ENCODE measurements around the gene LBX2.

LBX2 gene

GRCh38 chr2:74525717-74526648 lies 26.6 kb upstream of the LBX2 start, which contains the start of gene DQX1:
DQX1 (minus strand) TSS chr2:74526231; CDS start chr2:74525729, 502 bp downstream.
- peak in 1 of 3 experiments; percentile 39 for DNase-seq

- DNase-seq, result no peak
Observed at GRCh38 chr2:74524955-74525716, 25.7 kb upstream of the LBX2 start.

- no peak for DNase-seq
Observed at GRCh38 chr2:74524005-74524404, 24.6 kb upstream of the LBX2 start.

GRCh38 chr2:74522516-74522915 lies 23.1 kb upstream of the LBX2 start:
- no peak for DNase-seq

- DNase-seq, result no peak
Observed at GRCh38 chr2:74516650-74517049, 17.2 kb upstream of the LBX2 start.

- DNase-seq, result peak in 1 of 3 experiments; percentile 18
Observed at GRCh38 chr2:74515981-74516633, 16.7 kb upstream of the LBX2 start.

- DNase-seq, result no peak
Observed at GRCh38 chr2:74515271-74515980, 16.0 kb upstream of the LBX2 start.

- peak in 2 of 3 experiments; percentile 58 to 65 for DNase-seq
Observed at GRCh38 chr2:74514368-74515270, 15.2 kb upstream of the LBX2 start, which contains the start of gene TLX2. TLX2 (plus strand) TSS chr2:74514450; CDS start chr2:74514807, 357 bp downstream.

- DNase-seq, result peak in 2 of 3 experiments; percentile 60 to 65
Observed at GRCh38 chr2:74513605-74514367, 14.4 kb upstream of the LBX2 start.

GRCh38 chr2:74512744-74513604 lies 13.6 kb upstream of the LBX2 start:
- no peak for DNase-seq

GRCh38 chr2:74511104-74511989 lies 11.9 kb upstream of the LBX2 start:
- DNase-seq, result no peak

- DNase-seq, result no peak
Observed at GRCh38 chr2:74510272-74510671, 10.9 kb upstream of the LBX2 start.

GRCh38 chr2:74507926-74508520 lies 8.6 kb upstream of the LBX2 start:
- peak in 1 of 3 experiments; percentile 94 for DNase-seq

GRCh38 chr2:74507145-74507925 lies 7.9 kb upstream of the LBX2 start, which contains the start of gene PCGF1:
PCGF1 (minus strand) TSS chr2:74507695; CDS start chr2:74507668, 27 bp downstream.
- DNase-seq, result peak; percentile 94 to 100 (median 100)

- DNase-seq, result no peak
Observed at GRCh38 chr2:74505448-74506246, 6.2 kb upstream of the LBX2 start.

GRCh38 chr2:74504591-74504990 lies 5.2 kb upstream of the LBX2 start:
- DNase-seq, result no peak
